H1 (cell line): ENCODE data around the gene ZNF407. TPM values are rescaled to one million over a fixed set of nuclear protein-coding genes. Genes with fewer than 3 reads are reported as not detected.

Experiments
- CHD7 ChIP-seq: fragments of 300-600 bp; sonication (generic); IDR thresholded peaks from 2 replicates; pipeline ENCODE4 v1.7.1; 2012; ENCODE audit warnings: low read length, moderate library complexity, mild to moderate bottlenecking, inconsistent platforms; ENCODE audit not compliant: insufficient replicate concordance
- CTBP2 ChIP-seq: IDR thresholded peaks from 2 replicates; pipeline ENCODE4 v1.7.0; 2011; ENCODE audit warnings: borderline replicate concordance, mild to moderate bottlenecking, moderate library complexity, mixed read lengths, low read length; ENCODE audit not compliant: insufficient read depth, insufficient read length
- EGR1 ChIP-seq: IDR thresholded peaks from 2 replicates; pipeline ENCODE4 v1.6.1; 2011; ENCODE audit warnings: low read depth, low read length, borderline replicate concordance
- SIRT6 ChIP-seq: IDR thresholded peaks from one replicate; pipeline ENCODE4 v1.7.1; 2012; ENCODE audit warnings: low read length, inconsistent platforms
- YY1 ChIP-seq: IDR thresholded peaks from 2 replicates; pipeline ENCODE4 v1.6.1; 2011; ENCODE audit warnings: low read depth, mild to moderate bottlenecking, low read length
- polyA plus RNA-seq, 7 experiments: library from polyadenylated mRNA; depleted of rRNA in 3 of 7; stranded (reverse) in 5 of 7; unstranded in 2 of 7; fragments of >200 nt in 5 of 7; fragments of 200-250 nt in 2 of 7; gene quantifications; 1 replicate in 5 of 7; 2 replicates in 1 of 7; 4 replicates in 1 of 7; pipeline versions ENCODE4 v1.2.1 to v1.2.3, GENCODE V29; 2011 to 2013; ENCODE audit warnings: missing spikeins in 2 of 7, mixed read lengths in 2 of 7
- total RNA-seq: library from RNA; stranded (reverse); fragmentation: NEBNext Ultra II Directional; extraction: Animal tissue kit (Norgen Biotek cat#: 25700); gene quantifications from 2 replicates; pipeline ENCODE4 v1.2.1, GENCODE V29; 2021

ZNF407 gene
- total and polyA plus RNA-seq, 2 of the 8 experiments (the other 6 are each of a cell fraction or from before 2014, with no cell fraction given): 1.5 to 6.8 TPM

- TF ChIP-seq CHD7: no peak
- TF ChIP-seq CTBP2: no peak
- TF ChIP-seq SIRT6: no peak
- no peak for TF ChIP-seq EGR1
- TF ChIP-seq YY1: no peak
- TF ChIP-seq, all 59 proteins: peak for 0
Observed at GRCh38 chr18:75043478-75043877, 445.8 kb downstream of the ZNF407 start (continued).
